Left ventricle myocardium inferior (tissue), 1 donor: ENCODE results near the gene ASTN2. TPM values are rescaled to one million over a fixed set of nuclear protein-coding genes. Genes with fewer than 3 reads are reported as not detected.

Experiments used
- DNase-seq: peaks from one replicate; pipeline ENCODE4 v3.0.0-alpha.2; 2020
- H3K27ac ChIP-seq: fragments of 200-600 bp; replicated peaks from 2 replicates; pipeline ENCODE4 v1.8.0; 2021
- H3K27me3 ChIP-seq: fragments of 200-600 bp; 2 replicates; pipeline ENCODE4 v1.8.0; 2021; ENCODE audit warnings: low read depth
- H3K36me3 ChIP-seq: fragments of 200-600 bp; 2 replicates; pipeline ENCODE4 v1.8.0; 2021
- H3K4me1 ChIP-seq: fragments of 200-600 bp; 2 replicates; pipeline ENCODE4 v1.8.0; 2021
- H3K4me3 ChIP-seq: fragments of 200-600 bp; 2 replicates; pipeline ENCODE4 v1.8.0; 2021; ENCODE audit warnings: mild to moderate bottlenecking, moderate library complexity
- H3K9me3 ChIP-seq: fragments of 200-600 bp; replicated peaks from 2 replicates; pipeline ENCODE4 v1.8.0; 2021
- CTCF ChIP-seq: fragments of 200-600 bp; IDR thresholded peaks from 2 replicates; pipeline ENCODE4 v1.8.0; 2021; ENCODE audit warnings: antibody characterized with exemption, mild to moderate bottlenecking, borderline replicate concordance
- intact Hi-C: fragments of 100-400 bp; cut with micrococcal nuclease; formaldehyde crosslinking; loops from one replicate; pipeline ENCODE4 v1.11.0; 2022
- total RNA-seq: library from RNA; stranded (reverse); fragmentation: NEBNext Ultra II Directional; extraction: Animal tissue kit (Norgen Biotek cat#: 25700); gene quantifications from one replicate; pipeline ENCODE4 v1.2.1, GENCODE V29; 2021
- donor health status: DM: no; HTN: yes; CAD: no; lungs with severe emphysema.

The ASTN2 gene
- total RNA-seq, 1 donor from 2014 or later: 6.1 TPM

- Histone ChIP-seq H3K27me3 (no peaks in the 10 kb centered on the region), H3K36me3 (no peaks in the 10 kb centered on the region), H3K4me3 (no peak overlapping the region), H3K27ac (peak overlapping the region; percentile 66), H3K4me1 (no peaks in the 10 kb centered on the region), H3K9me3 (no peaks in the 10 kb centered on the region)
- TF ChIP-seq CTCF: no peak
- intact Hi-C loops: no loop called here
- no peak for DNase-seq
Observed at GRCh38 chr9:116605060-116605459, 809.8 kb downstream of the ASTN2 start.

- H3K36me3 ChIP-seq: no peaks in the 10 kb centered on the region
- H3K9me3 ChIP-seq: no peaks in the 10 kb centered on the region
- no peak for TF ChIP-seq CTCF
- H3K4me1 ChIP-seq: no peaks in the 10 kb centered on the region
- H3K27ac ChIP-seq: no peak overlapping the region
- intact Hi-C loops: no loop called here
- no peaks in the 10 kb centered on the region for H3K27me3 ChIP-seq
- H3K4me3 ChIP-seq: no peak overlapping the region
- DNase-seq: no peak
Observed at GRCh38 chr9:116604251-116604650, 810.6 kb downstream of the ASTN2 start.

- H3K27me3 ChIP-seq: no peaks in the 10 kb centered on the region
- TF ChIP-seq CTCF: no peak
- intact Hi-C loops: no loop called here
- no peaks in the 10 kb centered on the region for H3K9me3 ChIP-seq
- H3K27ac ChIP-seq: no peak overlapping the region
- H3K36me3 ChIP-seq: no peaks in the 10 kb centered on the region
- DNase-seq: no peak
- H3K4me1 ChIP-seq: no peaks in the 10 kb centered on the region
- H3K4me3 ChIP-seq: no peak overlapping the region
Observed at GRCh38 chr9:116599342-116599884, 815.4 kb downstream of the ASTN2 start.

GRCh38 chr9:116596646-116597045, 818.2 kb downstream of the ASTN2 start:
- H3K4me1 ChIP-seq: no peaks in the 10 kb centered on the region
- DNase-seq: no peak
- intact Hi-C loops: no loop called here
- no peak overlapping the region for H3K4me3 ChIP-seq
- TF ChIP-seq CTCF: no peak
- no peaks in the 10 kb centered on the region for H3K36me3 ChIP-seq
- no peaks in the 10 kb centered on the region for H3K9me3 ChIP-seq
- no peaks in the 10 kb centered on the region for H3K27me3 ChIP-seq
- no peak overlapping the region for H3K27ac ChIP-seq

- H3K27ac ChIP-seq: peak overlapping the region; percentile 25
- peaks cover 5% of the 10 kb centered on the region for H3K4me1 ChIP-seq
- H3K9me3 ChIP-seq: peaks cover 4% of the 10 kb centered on the region
- TF ChIP-seq CTCF: no peak
- intact Hi-C loops: no loop called here
- no peaks in the 10 kb centered on the region for H3K36me3 ChIP-seq
- no peaks in the 10 kb centered on the region for H3K27me3 ChIP-seq
- no peak for DNase-seq
- no peak overlapping the region for H3K4me3 ChIP-seq
Observed at GRCh38 chr9:116594547-116594946, 820.3 kb downstream of the ASTN2 start.
